Measurements from ENCODE around the gene PTPRN2. TPM values are rescaled to one million over a fixed set of nuclear protein-coding genes. Genes with fewer than 3 reads are reported as not detected.

Gene PTPRN2
- total RNA-seq, 4 donors from 2014 or later: 2.0 to 9.5 (median 2.6) TPM

DNA sequence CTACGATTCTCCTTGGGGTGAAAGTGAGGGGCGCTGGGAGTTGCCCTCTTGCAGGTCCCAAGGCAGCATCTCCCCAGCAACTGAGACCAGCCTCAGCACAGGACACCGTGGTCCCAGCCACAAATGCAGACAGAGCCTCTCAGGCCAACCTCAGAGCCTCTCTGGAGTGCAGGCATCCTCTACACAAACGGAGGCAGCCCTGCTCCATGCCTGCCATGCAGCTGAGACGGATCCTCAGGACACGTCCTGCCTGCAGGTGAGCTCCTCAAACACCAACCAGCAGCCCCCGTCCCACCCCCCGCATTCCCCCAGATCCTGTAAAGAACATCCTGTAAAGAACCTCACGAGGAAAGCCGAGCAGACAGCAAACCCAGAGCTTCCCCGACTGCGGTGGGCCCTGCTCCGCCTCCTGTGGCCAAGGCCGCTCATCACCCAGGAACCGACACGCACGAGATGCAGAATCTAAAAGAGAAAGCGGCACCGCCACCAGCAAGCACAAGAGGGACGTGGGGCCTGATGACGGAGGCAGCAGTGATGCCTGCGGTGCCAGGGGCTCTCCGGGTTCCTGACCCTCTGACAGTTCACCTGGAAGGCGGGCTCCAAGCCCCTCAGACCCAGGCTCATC is 186.9 kb downstream of the PTPRN2 start:
- ATAC-seq (ENCODE audit: low FRiP score): no peak
- TF ChIP-seq, protein P1, sequence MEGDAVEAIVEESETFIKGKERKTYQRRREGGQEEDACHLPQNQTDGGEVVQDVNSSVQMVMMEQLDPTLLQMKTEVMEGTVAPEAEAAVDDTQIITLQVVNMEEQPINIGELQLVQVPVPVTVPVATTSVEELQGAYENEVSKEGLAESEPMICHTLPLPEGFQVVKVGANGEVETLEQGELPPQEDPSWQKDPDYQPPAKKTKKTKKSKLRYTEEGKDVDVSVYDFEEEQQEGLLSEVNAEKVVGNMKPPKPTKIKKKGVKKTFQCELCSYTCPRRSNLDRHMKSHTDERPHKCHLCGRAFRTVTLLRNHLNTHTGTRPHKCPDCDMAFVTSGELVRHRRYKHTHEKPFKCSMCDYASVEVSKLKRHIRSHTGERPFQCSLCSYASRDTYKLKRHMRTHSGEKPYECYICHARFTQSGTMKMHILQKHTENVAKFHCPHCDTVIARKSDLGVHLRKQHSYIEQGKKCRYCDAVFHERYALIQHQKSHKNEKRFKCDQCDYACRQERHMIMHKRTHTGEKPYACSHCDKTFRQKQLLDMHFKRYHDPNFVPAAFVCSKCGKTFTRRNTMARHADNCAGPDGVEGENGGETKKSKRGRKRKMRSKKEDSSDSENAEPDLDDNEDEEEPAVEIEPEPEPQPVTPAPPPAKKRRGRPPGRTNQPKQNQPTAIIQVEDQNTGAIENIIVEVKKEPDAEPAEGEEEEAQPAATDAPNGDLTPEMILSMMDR (IDR thresholded peaks at IDR 0.05): no peak

DNA sequence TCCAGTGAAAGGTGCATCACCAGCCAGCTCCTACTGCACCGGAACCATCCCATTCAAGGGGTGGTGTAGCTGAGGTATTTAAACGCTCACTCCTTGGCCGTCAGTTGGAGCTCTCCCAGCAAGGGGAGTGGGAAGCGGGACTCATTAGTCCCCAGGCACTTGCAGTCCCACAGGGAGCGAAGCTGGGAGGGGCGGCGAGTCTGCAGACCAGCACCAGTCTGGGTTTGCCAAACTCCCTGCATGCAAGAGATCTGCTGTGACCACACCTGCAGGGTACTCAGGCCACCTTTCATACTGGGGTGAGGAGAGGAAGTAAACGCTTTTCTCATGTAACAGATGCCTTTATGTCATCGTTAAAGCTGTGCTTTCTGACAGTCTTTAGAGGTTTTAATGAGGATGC is 187.9 kb downstream of the PTPRN2 start:
- no peak for DNase-seq (ENCODE audit: low spot score)
- TF ChIP-seq, protein P1 (IDR thresholded peaks at IDR 0.05): no peak
- ATAC-seq (ENCODE audit: low FRiP score): no peak

More for the DNA sequence above, 186.9 kb downstream of the PTPRN2 start:
- DNase-seq (ENCODE audit: low spot score): no peak

DNA sequence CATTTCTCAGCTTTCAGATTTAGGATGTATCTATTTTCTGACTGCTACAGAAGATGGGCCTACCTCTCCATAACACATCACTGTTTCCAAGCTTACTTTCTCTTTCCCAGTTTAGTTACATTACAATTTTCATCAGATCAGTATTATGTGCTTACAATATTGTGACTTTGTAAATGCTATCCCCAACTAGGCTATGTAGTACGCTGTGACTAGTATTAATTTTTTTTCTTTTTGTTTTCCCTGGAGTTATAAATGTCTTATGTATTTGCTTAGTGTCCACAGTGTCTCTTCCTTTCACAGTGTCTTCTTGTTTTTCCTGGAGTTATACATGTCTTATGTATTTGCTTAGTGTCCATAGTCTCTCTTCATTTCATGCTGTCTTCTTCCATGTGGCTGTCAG is 188.9 kb downstream of the PTPRN2 start:
- TF ChIP-seq, protein P1 (IDR thresholded peaks at IDR 0.05): no peak
- ATAC-seq (ENCODE audit: low FRiP score) (no peak), DNase-seq (ENCODE audit: low spot score) (no peak)

DNA sequence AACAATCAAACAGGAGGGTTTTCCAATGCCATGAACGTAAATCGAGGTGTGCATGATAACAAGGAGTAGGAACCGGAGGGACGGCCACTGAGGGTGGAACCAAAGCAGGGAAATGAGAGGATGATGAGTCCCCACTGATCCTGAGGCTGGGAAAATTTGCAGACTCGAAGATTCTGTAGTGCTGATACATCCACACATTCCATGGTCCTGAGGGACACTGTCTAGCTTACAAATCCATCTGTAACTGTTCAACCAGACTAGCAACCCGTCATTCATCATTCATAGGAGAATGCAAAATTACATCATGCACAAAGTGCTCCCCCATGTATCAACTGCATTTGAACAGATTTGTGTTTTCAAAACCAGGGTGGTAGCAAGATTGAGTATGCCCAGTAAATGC is 189.7 kb downstream of the PTPRN2 start:
- ATAC-seq (ENCODE audit: low FRiP score): no peak
- DNase-seq (ENCODE audit: low spot score): no peak
- TF ChIP-seq, protein P1 (IDR thresholded peaks at IDR 0.05): no peak

DNA sequence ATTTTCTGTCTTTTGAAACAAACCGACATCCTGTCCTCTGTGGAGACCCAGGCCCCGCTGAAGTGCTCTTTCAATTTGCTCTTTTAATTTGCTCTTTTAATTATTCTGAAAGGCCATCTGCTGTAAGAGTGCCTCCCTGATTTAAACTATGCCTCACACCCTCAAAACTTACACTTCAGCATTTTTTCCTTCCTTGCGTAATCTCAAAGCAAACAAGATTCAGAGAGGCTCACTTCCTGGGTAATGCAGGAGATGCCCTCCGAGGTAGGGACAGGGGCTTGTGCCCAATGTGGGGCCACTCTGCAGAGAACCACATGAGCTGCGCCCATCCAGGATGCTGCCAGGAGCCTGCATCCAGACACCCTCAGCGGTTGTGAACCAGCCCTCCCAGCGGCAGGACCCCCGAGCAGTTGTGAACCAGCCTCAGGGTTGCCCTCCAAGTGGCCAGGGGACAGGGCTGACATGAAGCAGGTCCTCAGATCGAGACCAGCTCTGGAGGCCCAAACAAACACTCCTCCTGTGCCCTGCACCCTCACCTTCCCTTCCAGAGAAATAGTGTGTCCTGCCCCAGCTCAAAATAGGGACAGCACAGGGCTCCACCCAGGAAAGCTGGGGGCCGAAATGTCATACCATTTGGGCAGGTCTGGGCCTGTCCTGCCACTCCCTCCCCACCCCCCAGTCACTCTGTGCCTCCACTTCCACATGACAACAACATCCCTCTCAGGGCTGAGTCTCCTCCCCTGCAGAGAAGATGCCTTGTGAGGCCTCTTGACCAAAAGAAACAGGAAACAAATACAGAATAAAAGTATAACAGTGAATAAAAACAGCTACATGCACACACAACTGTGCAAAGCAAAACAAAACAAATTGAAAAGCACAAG is 190.4 kb downstream of the PTPRN2 start:
- ATAC-seq (ENCODE audit: low FRiP score): no peak
- TF ChIP-seq, protein P1 (IDR thresholded peaks at IDR 0.05): no peak
- DNase-seq (ENCODE audit: low spot score): no peak

DNA sequence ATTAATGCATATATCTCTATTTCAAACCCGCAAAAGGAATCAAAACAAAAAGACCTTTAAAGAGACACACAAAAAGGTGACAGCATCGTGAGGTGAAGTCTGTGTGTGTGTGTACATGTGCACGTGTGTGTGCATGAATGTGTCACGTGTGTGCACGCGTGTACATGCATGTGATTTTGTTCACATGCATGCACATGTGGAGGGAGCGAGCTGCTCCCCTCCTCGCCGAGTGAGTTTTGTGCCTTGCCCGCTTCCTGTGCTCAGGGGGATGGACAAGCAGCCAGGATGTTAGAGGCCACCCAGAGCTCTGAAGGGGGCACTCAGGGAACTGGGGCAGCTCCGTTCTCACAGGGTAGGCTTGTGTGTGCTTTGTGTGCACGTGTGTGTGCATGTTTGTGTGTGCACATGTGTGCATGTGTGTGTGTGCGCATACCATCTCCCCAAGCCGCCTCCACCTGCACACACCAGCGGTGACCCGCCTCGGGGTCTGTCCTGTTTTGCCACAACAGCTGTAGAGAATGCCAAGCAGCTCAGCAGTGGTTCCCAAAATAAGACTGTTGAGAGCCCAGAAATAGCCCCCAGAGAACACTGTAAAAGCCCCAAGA is 191.2 kb downstream of the PTPRN2 start:
- TF ChIP-seq, protein P1 (IDR thresholded peaks at IDR 0.05): no peak
- no peak for DNase-seq (ENCODE audit: low spot score)
- ATAC-seq (ENCODE audit: low FRiP score): no peak

Measured in omental fat pad (tissue), 4 donors.